Left ventricle myocardium superior (tissue), 1 donor: Measurements from ENCODE around the gene TMEM119. TPM values are rescaled to one million over a fixed set of nuclear protein-coding genes. Genes with fewer than 3 reads are reported as not detected.
"Not testable (repeated sequence)": the region's sequence is repeated elsewhere in the genome, so short reads cannot be mapped to it uniquely, and the experiment has no call there.

Source experiments
- ATAC-seq: fragments of 200-7000 bp; cut with Tn5 transposase; one replicate; pipeline ENCODE4 v1.9.1; 2020; ENCODE audit warnings: mild to moderate bottlenecking, moderate library complexity
- DNase-seq: peaks from one replicate; pipeline ENCODE4 v3.0.0-alpha.2; 2020
- intact Hi-C: fragments of 100-400 bp; cut with micrococcal nuclease; formaldehyde crosslinking; loops from one replicate; pipeline ENCODE4 v1.11.0; 2022
- total RNA-seq: library from RNA; stranded (reverse); fragmentation: NEBNext Ultra II Directional; extraction: Animal tissue kit (Norgen Biotek cat#: 25700); gene quantifications from one replicate; pipeline ENCODE4 v1.2.1, GENCODE V29; 2021
- donor health status: DM: no; HTN: yes; CAD: no; lungs with severe emphysema.

TMEM119 gene
- total RNA-seq, 1 donor from 2014 or later = 1.4 TPM

- no peak for ATAC-seq
- intact Hi-C loops = no loop called here
- no peak for DNase-seq
These were observed 38.3 kb upstream of the TMEM119 start for GRCh38 chr12:108635997-108636808.

- DNase-seq (no peak), ATAC-seq (no peak)
- intact Hi-C loops = no loop called here
These were observed 37.5 kb upstream of the TMEM119 start for GRCh38 chr12:108635201-108635996.

GRCh38 chr12:108634341-108634751 is 36.5 kb upstream of the TMEM119 start:
- intact Hi-C loops = no loop called here
- DNase-seq (no peak), ATAC-seq (peak; percentile 17)

GRCh38 chr12:108633534-108634248 is 35.8 kb upstream of the TMEM119 start, which contains the start of gene SELPLG:
SELPLG (minus strand) TSS chr12:108633894; CDS start chr12:108624307, 9,587 bp downstream.
- peak; percentile 62 for ATAC-seq
- intact Hi-C loops = no loop called here
- peak; percentile 73 for DNase-seq

GRCh38 chr12:108633081-108633533 is 35.2 kb upstream of the TMEM119 start:
- ATAC-seq = no peak
- DNase-seq = no peak
- intact Hi-C loops = no loop called here

GRCh38 chr12:108631261-108631660 is 33.4 kb upstream of the TMEM119 start:
- intact Hi-C loops, ATAC-seq, DNase-seq: not testable (repeated sequence)

GRCh38 chr12:108630481-108631207 is 32.8 kb upstream of the TMEM119 start:
- DNase-seq (no peak), ATAC-seq (no peak)
- intact Hi-C loops = no loop called here

GRCh38 chr12:108629824-108630476 is 32.1 kb upstream of the TMEM119 start:
- peak; percentile 44 for ATAC-seq
- no peak for DNase-seq
- intact Hi-C loops = no loop called here

- intact Hi-C loops = no loop called here
- no peak for ATAC-seq
- no peak for DNase-seq
These were observed 31.3 kb upstream of the TMEM119 start for GRCh38 chr12:108629151-108629550.

GRCh38 chr12:108627134-108627920 is 29.4 kb upstream of the TMEM119 start:
- DNase-seq = no peak
- ATAC-seq = no peak
- intact Hi-C loops = no loop called here

- intact Hi-C loops = no loop called here
- ATAC-seq (no peak), DNase-seq (no peak)
These were observed 27.3 kb upstream of the TMEM119 start for GRCh38 chr12:108625228-108625627.

- ATAC-seq (no peak), DNase-seq (no peak)
- intact Hi-C loops = no loop called here
These were observed 25.7 kb upstream of the TMEM119 start for GRCh38 chr12:108623577-108623976.

GRCh38 chr12:108622921-108623514 is 25.1 kb upstream of the TMEM119 start:
- ATAC-seq = no peak
- no peak for DNase-seq
- intact Hi-C loops = no loop called here

GRCh38 chr12:108622421-108622820 is 24.5 kb upstream of the TMEM119 start:
- ATAC-seq = peak; percentile 45
- no peak for DNase-seq
- intact Hi-C loops = no loop called here

GRCh38 chr12:108621161-108621560 is 23.3 kb upstream of the TMEM119 start:
- DNase-seq (no peak), ATAC-seq (no peak)
- intact Hi-C loops = no loop called here

GRCh38 chr12:108620236-108620879 is 22.5 kb upstream of the TMEM119 start:
- intact Hi-C loops = no loop called here
- ATAC-seq (no peak), DNase-seq (no peak)
